HCT116 (cell line): ENCODE results near the gene SCFD2. TPM values are rescaled to one million over a fixed set of nuclear protein-coding genes. Genes with fewer than 3 reads are reported as not detected.

ENCODE experiments used
- ATAC-seq: fragments of 200-7000 bp; cut with Tn5 transposase; 2 replicates; pipeline ENCODE4 v1.9.1; 2020; ENCODE audit warnings: mild to moderate bottlenecking, moderate library complexity
- BruUV-seq: library from RNA; stranded (reverse); fragments of 400-500 nt; replicated peaks from 2 replicates; lab custom pipeline; 2021; lab: Mats Ljungman, UMichigan
- CTCF ChIA-PET: fragments of 300-600 bp; sonication (Branson Sonifier 250); formaldehyde crosslinking; loops from one replicate; lab custom pipeline; 2021; ENCODE audit warnings: antibody characterized with exemption; lab: Charles Lee
- POLR2A ChIA-PET: fragments of 300-600, 350-600 bp; sonication (Branson Sonifier 250); formaldehyde crosslinking; loops from one replicate; lab custom pipeline; 2021; ENCODE audit warnings: antibody characterized with exemption; lab: Charles Lee
- RAD21 ChIA-PET, 2 experiments: fragments of 300-600 bp; sonication (Branson Sonifier 250); formaldehyde crosslinking; loops; one replicate each; lab custom pipeline; 2023; ENCODE audit warnings: low total read pairs in 2 of 2; ENCODE audit not compliant: uncharacterized antibody in 2 of 2, unreplicated experiment in 2 of 2, low non-redundant PET in 1 of 2; lab: Charles Lee
- DNase-seq: peaks from one replicate; pipeline ENCODE4 v3.0.0-alpha.2; 2010; ENCODE audit warnings: low read depth, low spot score
- H2AFZ ChIP-seq: fragments of 200-600 bp; shearing (Covaris generic), sonication (generic); 2 replicates; pipeline ENCODE4 v1.6.1; 2017; ENCODE audit warnings: low read depth, mixed run types, mixed read lengths, antibody characterized with exemption, low read length; ENCODE audit not compliant: poor library complexity, severe bottlenecking
- H3K27ac ChIP-seq: 2 replicates; pipeline ENCODE4 v1.5.1; 2012; ENCODE audit warnings: low read depth, low read length
- H3K27me3 ChIP-seq: fragments of 200-600 bp; sonication (generic); 2 replicates; pipeline ENCODE4 v1.6.1; 2016; ENCODE audit warnings: mixed run types, low read length, mixed read lengths; ENCODE audit not compliant: insufficient read depth
- H3K36me3 ChIP-seq, 2 experiments: fragments of 200-500 bp in 1 of 2; fragments of 200-600 bp in 1 of 2; sonication (Bioruptor generic) in 1 of 2; sonication (generic) in 1 of 2; 2 replicates each; pipeline versions ENCODE4 v1.5.1 to v1.6.1; 2014 to 2016; ENCODE audit warnings: low read length in 2 of 2, inconsistent platforms in 1 of 2, mixed read lengths in 1 of 2, mixed run types in 1 of 2; ENCODE audit not compliant: insufficient read depth in 2 of 2, control insufficient read depth in 1 of 2
- H3K4me1 ChIP-seq, 2 experiments: fragments of 200-600 bp in 1 of 2; sonication (generic) in 1 of 2; 2 replicates each; pipeline versions ENCODE4 v1.5.1 to v1.6.1; 2012 to 2017; ENCODE audit warnings: low read length in 2 of 2, inconsistent platforms in 1 of 2, mild to moderate bottlenecking in 1 of 2, mixed read lengths in 1 of 2, mixed run types in 1 of 2, moderate library complexity in 1 of 2; ENCODE audit not compliant: insufficient read depth in 2 of 2, control insufficient read depth in 1 of 2
- H3K4me2 ChIP-seq: fragments of 200-600 bp; sonication (generic); 2 replicates; pipeline ENCODE4 v1.6.1; 2017; ENCODE audit warnings: mixed run types, low read length, mixed read lengths
- H3K4me3 ChIP-seq, 2 experiments: fragments of 200-600 bp in 1 of 2; sonication (generic) in 1 of 2; replicated peaks in 1 of 2; 2 replicates each; pipeline ENCODE4 v1.5.1; 2011 to 2016; ENCODE audit warnings: low read length in 2 of 2, control low read depth in 1 of 2, low read depth in 1 of 2, mild to moderate bottlenecking in 1 of 2, mixed read lengths in 1 of 2, mixed run types in 1 of 2
- H3K79me2 ChIP-seq: fragments of 200-600 bp; sonication (generic); 2 replicates; pipeline ENCODE4 v1.6.1; 2017; ENCODE audit warnings: mild to moderate bottlenecking, mixed run types, low read length, moderate library complexity, mixed read lengths; ENCODE audit not compliant: insufficient read depth
- H3K9ac ChIP-seq: fragments of 200-600 bp; sonication (generic); 2 replicates; pipeline ENCODE4 v1.6.1; 2016; ENCODE audit warnings: low read length, mixed read lengths
- H3K9me2 ChIP-seq: fragments of 200-600 bp; sonication (generic), shearing (Covaris generic); 2 replicates; pipeline ENCODE4 v1.6.1; 2017; ENCODE audit warnings: mixed run types, mild to moderate bottlenecking, moderate library complexity; ENCODE audit not compliant: insufficient read depth
- H3K9me3 ChIP-seq, 2 experiments: fragments of 200-500 bp in 1 of 2; fragments of 200-600 bp in 1 of 2; sonication (Bioruptor generic) in 1 of 2; sonication (generic) in 1 of 2; 2 replicates each; pipeline ENCODE4 v1.6.1; 2014 to 2017; ENCODE audit warnings: low read length in 2 of 2, mixed read lengths in 2 of 2, inconsistent platforms in 1 of 2, low read depth in 1 of 2, mild to moderate bottlenecking in 1 of 2, mixed run types in 1 of 2, moderate library complexity in 1 of 2; ENCODE audit not compliant: control insufficient read depth in 1 of 2, insufficient read depth in 1 of 2
- H4K20me1 ChIP-seq: fragments of 200-600 bp; sonication (generic), shearing (Covaris generic); 2 replicates; pipeline ENCODE4 v1.6.1; 2017; ENCODE audit warnings: mixed run types, mild to moderate bottlenecking, moderate library complexity; ENCODE audit not compliant: insufficient read depth
- CEBPB ChIP-seq: IDR thresholded peaks from 2 replicates; pipeline ENCODE4 v1.6.1; 2012; ENCODE audit warnings: low read depth
- CTCF ChIP-seq, 3 experiments: fragments of 200-600 bp in 1 of 3; sonication (generic) in 1 of 3; IDR thresholded peaks in 2 of 3; conservative IDR thresholded peaks in 1 of 3; 2 replicates each; pipeline ENCODE4 v1.5.1; 2012 to 2017; ENCODE audit warnings: low read depth in 2 of 3, low read length in 2 of 3, antibody characterized with exemption in 1 of 3, borderline replicate concordance in 1 of 3, control low read depth in 1 of 3, mild to moderate bottlenecking in 1 of 3, mixed read lengths in 1 of 3, mixed run types in 1 of 3, moderate library complexity in 1 of 3; ENCODE audit not compliant: insufficient read depth in 1 of 3
- ELF1 ChIP-seq: IDR thresholded peaks from 2 replicates; pipeline ENCODE4 v1.6.1; 2012; ENCODE audit warnings: low read depth, borderline replicate concordance
- EZH2 ChIP-seq: fragments of 200-600 bp; sonication (generic); IDR thresholded peaks from 2 replicates; pipeline ENCODE4 v1.6.1; 2017; ENCODE audit warnings: antibody characterized with exemption, mixed run types
- RAD21 ChIP-seq: IDR thresholded peaks from 2 replicates; pipeline ENCODE4 v1.6.1; 2012; ENCODE audit warnings: low read depth, mild to moderate bottlenecking
- REST ChIP-seq: IDR thresholded peaks from 2 replicates; pipeline ENCODE4 v1.6.1; 2012; ENCODE audit warnings: low read depth
- SP1 ChIP-seq: IDR thresholded peaks from 2 replicates; pipeline ENCODE4 v1.6.1; 2012; ENCODE audit warnings: low read depth
- ZFX ChIP-seq: fragments of 450-650 bp; IDR thresholded peaks from 2 replicates; pipeline ENCODE4 v1.6.1; 2017
- intact Hi-C: fragments of 100-400 bp; cut with micrococcal nuclease; formaldehyde crosslinking; loops from 2 replicates; pipeline ENCODE4 v1.10.0; 2022
- total RNA-seq: library from RNA; stranded (reverse); gene quantifications from one replicate; pipeline ENCODE4 v1.2.1, GENCODE V29; 2021; ENCODE audit not compliant: unreplicated experiment

Gene SCFD2
- total RNA-seq, 1 experiment from 2014 or later = 13.6 TPM

GRCh38 chr4:52982255-52982945, 383.5 kb downstream of the SCFD2 start:
- Histone ChIP-seq H3K9ac (no peak overlapping the region), H2AFZ (no peak overlapping the region), H3K79me2 (no peaks in the 10 kb centered on the region), H3K36me3 (no peaks in the 10 kb centered on the region), H3K4me2 (no peak overlapping the region), H3K27me3 (no peaks in the 10 kb centered on the region), H3K4me3 (no peak overlapping the region), H3K4me1 (peaks cover 0 to 4% of the 10 kb centered on the region in 2 experiments; a peak in 1 of 4 replicates), H3K27ac (no peak overlapping the region), H3K9me3 (no peaks in the 10 kb centered on the region), H3K9me2 (no peaks in the 10 kb centered on the region), H4K20me1 (no peaks in the 10 kb centered on the region)
- ChIA-PET CTCF (interaction anchor here (0.8 to 4.0 kb wide), 10 partner anchors 71 to 1252 kb away, joined by 3 to 37 read pairs (median 6); no protein-coding TSS in a partner anchor), POLR2A (no interaction called here), RAD21 (interaction anchor here (1.1 to 1.8 kb wide), 2 partner anchors 437 kb away, joined by 3 to 9 read pairs; no protein-coding TSS in a partner anchor)
- no TSS peak for BruUV-seq
- intact Hi-C loops = loop anchor here (1.0 to 10.0 kb wide), 5 partner anchors 318 to 1252 kb away; no protein-coding TSS in a partner anchor
- ATAC-seq (peak; percentile 64; the same call in 1 of the 2 replicates), DNase-seq (peak; percentile 28)
- TF ChIP-seq EZH2 = no peak
- TF ChIP-seq ELF1 = no peak
- peak; percentile 84 for TF ChIP-seq RAD21
- TF ChIP-seq CTCF (IDR thresholded peaks at IDR 0.05 in 2 of 3, conservative IDR thresholded peaks at IDR 0.05 in 1 of 3; ENCODE audit: borderline replicate concordance in 1 of 3, insufficient read depth in 1 of 3, low read depth in 2 of 3, low read length in 2 of 3) = peak; percentile 56 to 78 (median 63)
- 0 out of 2 replicates have a peak, but pooled peaks have one; percentile 11 for TF ChIP-seq CEBPB
- TF ChIP-seq SP1 = no peak
- TF ChIP-seq REST = no peak
- no peak for TF ChIP-seq ZFX
- TF ChIP-seq, all 23 proteins: peak for 3
